ENCODE results near the gene CDC42BPG.
A peak's percentile ranks its signal among the peaks of the same experiment; 100 is the strongest.
"Not testable (repeated sequence)": the region's sequence is repeated elsewhere in the genome, so short reads cannot be mapped to it uniquely, and the experiment has no call there.

CDC42BPG gene

DNA sequence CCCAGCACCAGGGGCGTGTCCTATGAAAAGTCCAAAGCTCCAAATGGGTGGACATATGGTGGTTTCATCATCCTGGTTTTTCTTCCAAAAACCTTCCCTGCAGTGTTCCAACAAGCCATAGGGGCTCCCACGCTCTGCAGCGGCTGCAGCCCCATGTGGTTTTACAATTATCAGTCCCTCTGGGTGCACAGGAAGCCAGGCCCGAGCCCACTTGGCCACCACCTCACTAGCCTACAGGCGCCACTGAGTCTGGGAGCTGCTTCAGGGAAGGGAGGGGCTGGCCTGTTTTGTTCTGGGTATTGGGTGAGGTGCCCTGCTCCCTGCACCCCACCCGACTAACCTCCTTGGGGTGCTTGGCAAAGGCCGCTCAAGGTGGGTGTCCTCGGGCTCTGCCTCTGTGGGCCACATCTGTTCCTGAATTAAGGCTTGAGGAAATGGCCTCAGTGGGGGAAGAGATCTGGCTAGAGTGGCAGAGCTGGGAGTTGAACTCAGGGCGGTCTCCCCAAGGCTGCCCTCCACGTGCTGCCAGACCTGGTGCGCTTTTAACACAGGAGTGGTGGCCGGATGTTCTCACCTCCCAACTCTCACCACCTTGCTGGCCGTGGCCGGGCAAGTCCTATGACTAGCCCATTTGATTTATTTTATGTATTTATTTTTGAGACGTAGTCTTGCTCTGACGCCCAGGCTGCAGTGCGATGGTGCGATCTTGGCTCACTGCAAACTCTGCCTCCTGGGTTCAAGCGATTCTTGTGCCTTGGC is 5.3 kb upstream of the CDC42BPG start:
- Mint-ChIP-seq H3K4me3 (no peak overlapping the region), H3K36me3 (ENCODE audit: low read depth) (peaks cover 5% of the 10 kb centered on the region), H3K9me3 (no peaks in the 10 kb centered on the region), H3K27me3 (ENCODE audit: low read depth, poor library complexity) (peaks cover 4% of the 10 kb centered on the region), H3K27ac (no peak overlapping the region), H3K4me1 (peaks cover 22% of the 10 kb centered on the region)
- TF ChIP-seq, protein P1, sequence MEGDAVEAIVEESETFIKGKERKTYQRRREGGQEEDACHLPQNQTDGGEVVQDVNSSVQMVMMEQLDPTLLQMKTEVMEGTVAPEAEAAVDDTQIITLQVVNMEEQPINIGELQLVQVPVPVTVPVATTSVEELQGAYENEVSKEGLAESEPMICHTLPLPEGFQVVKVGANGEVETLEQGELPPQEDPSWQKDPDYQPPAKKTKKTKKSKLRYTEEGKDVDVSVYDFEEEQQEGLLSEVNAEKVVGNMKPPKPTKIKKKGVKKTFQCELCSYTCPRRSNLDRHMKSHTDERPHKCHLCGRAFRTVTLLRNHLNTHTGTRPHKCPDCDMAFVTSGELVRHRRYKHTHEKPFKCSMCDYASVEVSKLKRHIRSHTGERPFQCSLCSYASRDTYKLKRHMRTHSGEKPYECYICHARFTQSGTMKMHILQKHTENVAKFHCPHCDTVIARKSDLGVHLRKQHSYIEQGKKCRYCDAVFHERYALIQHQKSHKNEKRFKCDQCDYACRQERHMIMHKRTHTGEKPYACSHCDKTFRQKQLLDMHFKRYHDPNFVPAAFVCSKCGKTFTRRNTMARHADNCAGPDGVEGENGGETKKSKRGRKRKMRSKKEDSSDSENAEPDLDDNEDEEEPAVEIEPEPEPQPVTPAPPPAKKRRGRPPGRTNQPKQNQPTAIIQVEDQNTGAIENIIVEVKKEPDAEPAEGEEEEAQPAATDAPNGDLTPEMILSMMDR (IDR thresholded peaks at IDR 0.05), result no peak
- DNase-seq, result no peak

DNA sequence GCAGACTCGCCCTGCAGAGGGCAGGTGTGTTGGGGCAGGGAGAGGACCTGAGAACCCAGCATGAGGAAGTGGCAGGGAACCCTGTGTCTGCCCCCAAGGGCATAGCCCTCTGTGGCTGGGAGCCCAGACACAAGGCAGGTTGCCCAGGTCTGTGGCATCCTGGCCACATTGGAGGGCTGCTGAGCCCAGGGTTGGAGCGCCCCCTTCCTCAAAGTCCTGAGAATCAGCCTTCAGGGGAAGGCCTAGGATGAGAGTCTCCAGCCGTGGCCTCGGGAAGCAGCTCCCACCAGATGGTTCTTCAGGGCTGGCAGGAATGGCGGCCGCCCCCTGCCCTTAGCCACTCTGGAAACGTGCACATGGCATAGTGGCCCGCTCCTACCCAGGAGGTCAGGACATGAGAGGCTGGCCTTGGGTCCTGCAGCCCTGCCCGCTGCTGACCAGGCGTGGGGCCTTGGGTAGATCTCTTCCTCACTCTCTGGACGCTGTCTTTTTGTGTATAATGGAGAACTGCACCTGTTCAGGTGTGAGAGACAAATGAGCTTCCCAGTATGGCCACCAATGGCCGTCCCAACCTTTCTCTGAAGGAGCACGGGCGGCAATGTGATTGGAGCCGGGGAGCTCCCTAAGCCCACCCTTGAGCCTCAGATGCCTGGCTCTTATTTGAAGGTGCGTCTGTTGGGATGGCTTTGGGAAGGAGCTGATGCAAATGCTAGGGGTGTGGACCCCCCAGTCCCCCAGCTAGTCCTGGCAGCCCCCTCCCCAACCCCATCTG is 4.6 kb upstream of the CDC42BPG start:
- H3K27ac Mint-ChIP-seq, result no peak overlapping the region

DNA sequence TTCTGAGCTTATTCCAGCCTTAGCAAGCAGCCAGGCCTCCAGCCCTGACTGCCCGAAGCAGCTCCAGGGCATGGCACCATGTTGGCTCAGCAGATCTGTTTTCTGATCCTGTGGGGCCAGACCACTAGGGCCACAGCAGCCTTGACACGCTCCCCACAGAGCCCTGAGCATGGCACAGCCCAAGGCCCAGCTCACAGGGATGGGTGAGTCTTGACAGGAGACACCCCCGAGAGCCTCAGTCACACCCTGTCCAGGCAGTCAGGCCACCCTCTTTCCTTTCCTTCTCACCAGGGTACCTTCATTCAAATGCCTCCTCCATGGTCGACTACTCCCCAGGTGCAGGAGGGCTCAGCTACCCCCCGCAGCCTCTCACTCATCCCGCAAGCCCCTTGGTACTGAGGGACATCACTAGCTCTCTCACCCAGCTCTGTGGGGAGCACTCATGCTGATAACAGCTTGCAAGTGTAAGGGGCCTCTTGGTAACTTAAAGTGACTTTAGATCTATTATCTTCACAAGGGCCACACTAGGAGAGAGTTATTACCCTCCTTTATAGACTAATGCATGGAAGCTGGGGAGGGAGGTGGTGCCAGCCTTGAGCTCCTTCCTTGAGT is 3.9 kb upstream of the CDC42BPG start:
- Mint-ChIP-seq H3K27ac (no peak overlapping the region), H3K9me3 (no peaks in the 10 kb centered on the region), H3K4me3 (no peak overlapping the region), H3K36me3 (ENCODE audit: low read depth) (no peaks in the 10 kb centered on the region), H3K27me3 (ENCODE audit: low read depth, poor library complexity) (peaks cover 7% of the 10 kb centered on the region), H3K4me1 (peaks cover 25% of the 10 kb centered on the region)
- TF ChIP-seq, protein P1 (IDR thresholded peaks at IDR 0.05), result no peak
- no peak for DNase-seq

More for the DNA sequence above, 4.6 kb upstream of the CDC42BPG start:
- Mint-ChIP-seq H3K4me3 (no peak overlapping the region), H3K4me1 (peaks cover 18% of the 10 kb centered on the region), H3K27me3 (ENCODE audit: low read depth, poor library complexity) (peaks cover 4% of the 10 kb centered on the region), H3K9me3 (no peaks in the 10 kb centered on the region), H3K36me3 (ENCODE audit: low read depth) (no peaks in the 10 kb centered on the region)
- TF ChIP-seq, protein P1 (IDR thresholded peaks at IDR 0.05), result no peak
- DNase-seq, result no peak

DNA sequence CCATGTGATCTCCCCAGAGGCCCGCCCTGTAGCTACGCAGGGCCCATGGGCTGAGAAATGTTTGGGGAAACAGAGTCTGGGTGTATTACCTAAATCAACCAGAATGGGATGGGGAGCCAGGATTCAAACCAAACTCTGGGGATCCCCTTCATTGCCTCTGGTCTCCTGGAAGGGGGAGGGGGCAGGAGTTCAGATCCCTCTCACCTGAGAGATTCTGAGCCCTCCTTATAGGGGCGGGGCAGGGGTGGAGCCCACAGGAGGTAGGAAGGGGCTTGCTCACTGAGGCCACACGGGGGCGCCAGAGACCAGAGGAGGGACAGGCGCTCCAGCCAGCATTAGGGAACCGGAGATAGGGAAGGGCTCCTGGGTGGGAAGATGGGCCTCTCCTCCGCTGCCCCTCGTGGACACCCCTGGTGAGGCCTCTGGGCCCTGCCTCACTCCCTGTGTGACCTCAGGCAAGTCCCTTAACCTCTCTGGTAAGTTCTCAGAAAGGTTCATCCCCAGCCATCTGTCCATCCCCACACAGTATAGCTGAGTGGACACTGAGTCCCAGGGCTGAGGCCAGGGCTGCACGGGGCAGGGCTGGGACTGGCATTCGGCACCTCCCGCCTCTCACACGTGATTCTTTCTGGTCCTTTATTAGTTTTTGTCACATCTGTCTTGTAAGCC is 2.7 kb upstream of the CDC42BPG start:
- Mint-ChIP-seq H3K27ac (no peak overlapping the region), H3K4me3 (no peak overlapping the region), H3K36me3 (ENCODE audit: low read depth) (no peaks in the 10 kb centered on the region)

DNA sequence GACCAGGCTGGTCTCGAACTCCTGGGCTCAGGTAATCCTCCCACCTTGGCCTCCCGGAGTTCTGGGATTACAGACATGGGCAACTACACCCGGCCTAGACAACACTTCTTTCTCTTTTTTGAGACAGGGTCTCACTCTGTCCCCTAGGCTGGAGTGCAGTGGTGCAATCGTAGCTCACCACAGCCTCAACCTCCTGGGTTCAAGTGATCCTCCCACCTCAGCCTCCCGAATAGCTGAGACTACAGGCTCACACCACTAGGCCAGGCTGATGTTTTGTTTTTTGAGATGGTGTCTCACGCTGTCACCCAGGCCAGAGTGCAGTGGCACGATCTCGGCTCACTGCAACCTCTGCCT is 1.3 kb upstream of the CDC42BPG start:
- H3K27ac Mint-ChIP-seq; H3K9me3 Mint-ChIP-seq; H3K36me3 Mint-ChIP-seq (ENCODE audit: low read depth); DNase-seq: not testable (repeated sequence)
- Mint-ChIP-seq H3K4me3 (peak overlapping the region; percentile 71), H3K4me1 (peaks cover 35% of the 10 kb centered on the region), H3K27me3 (ENCODE audit: low read depth, poor library complexity) (peaks cover 10% of the 10 kb centered on the region)

More for the DNA sequence above, 2.7 kb upstream of the CDC42BPG start:
- peak; percentile 98 for DNase-seq
- Mint-ChIP-seq H3K27me3 (ENCODE audit: low read depth, poor library complexity) (peaks cover 10% of the 10 kb centered on the region), H3K9me3 (no peaks in the 10 kb centered on the region), H3K4me1 (peaks cover 36% of the 10 kb centered on the region)
- TF ChIP-seq, protein P1 (IDR thresholded peaks at IDR 0.05), result peak; percentile 99

All from nephron progenitor cell (in vitro differentiated cells).